Mucosa of stomach (tissue), 1 donor: Measurements from ENCODE around the gene SAMSN1.

Source experiments
- H3K27me3 ChIP-seq: one replicate; pipeline ENCODE4 v1.7.0; 2013; ENCODE audit warnings: mild to moderate bottlenecking, low read length; ENCODE audit not compliant: control insufficient read depth, insufficient read depth
- H3K36me3 ChIP-seq: one replicate; pipeline ENCODE4 v1.7.0; 2013; ENCODE audit warnings: low read length; ENCODE audit not compliant: control insufficient read depth, insufficient read depth
- H3K4me1 ChIP-seq: one replicate; pipeline ENCODE4 v1.7.0; 2013; ENCODE audit warnings: mild to moderate bottlenecking, low read length; ENCODE audit not compliant: control insufficient read depth, insufficient read depth
- H3K4me3 ChIP-seq: one replicate; pipeline ENCODE4 v1.7.0; 2013; ENCODE audit warnings: low read length
- H3K9ac ChIP-seq: one replicate; pipeline ENCODE4 v1.7.0; 2013; ENCODE audit warnings: mild to moderate bottlenecking, low read length, moderate library complexity
- H3K9me3 ChIP-seq: one replicate; pipeline ENCODE4 v1.7.0; 2013; ENCODE audit warnings: mild to moderate bottlenecking, low read length, moderate library complexity; ENCODE audit not compliant: control insufficient read depth
- donor health status: Pancreatic carcinoma.

Gene SAMSN1

DNA sequence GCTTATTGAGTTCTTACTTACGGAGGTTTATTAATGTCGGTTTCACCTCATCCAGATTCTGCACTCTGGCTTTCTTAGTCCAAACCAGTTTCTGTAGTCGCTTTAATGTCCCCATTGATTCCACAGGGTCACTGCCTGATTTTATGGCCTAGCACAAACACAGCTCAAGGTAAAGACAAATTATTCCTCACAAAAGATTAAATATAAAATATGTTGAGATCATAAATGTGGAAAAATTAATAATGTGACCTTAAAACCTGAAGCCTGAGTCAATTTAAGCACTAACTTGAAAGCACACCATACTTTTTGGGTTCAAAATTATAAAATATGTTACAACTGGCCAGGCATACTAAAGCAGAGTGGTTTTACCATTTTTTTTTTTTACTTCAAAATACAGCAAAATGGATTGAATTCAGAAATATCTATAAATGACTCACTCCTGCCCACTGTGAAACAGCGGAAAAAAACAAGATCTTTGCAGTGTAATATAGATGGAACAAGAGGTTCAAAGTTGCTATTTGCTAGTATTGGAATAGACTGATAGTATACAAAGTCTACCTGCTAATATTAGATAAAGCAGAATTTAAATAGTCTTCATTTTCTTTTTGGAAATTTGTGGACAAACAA is 37.6 kb upstream of the SAMSN1 start:
- no peaks in the 10 kb centered on the region for H3K9me3 ChIP-seq
- H3K36me3 ChIP-seq = no peaks in the 10 kb centered on the region
- no peak overlapping the region for H3K4me3 ChIP-seq
- no peak overlapping the region for H3K9ac ChIP-seq
- no peaks in the 10 kb centered on the region for H3K4me1 ChIP-seq
- H3K27me3 ChIP-seq = no peaks in the 10 kb centered on the region

- no peak overlapping the region for H3K4me3 ChIP-seq
- H3K36me3 ChIP-seq = no peaks in the 10 kb centered on the region
- H3K27me3 ChIP-seq = no peaks in the 10 kb centered on the region
- H3K9me3 ChIP-seq = no peaks in the 10 kb centered on the region
- no peak overlapping the region for H3K9ac ChIP-seq
- H3K4me1 ChIP-seq = no peaks in the 10 kb centered on the region
Measured at GRCh38 chr21:14582934-14583628, 37.0 kb upstream of the SAMSN1 start.

GRCh38 chr21:14581902-14582457 is 35.9 kb upstream of the SAMSN1 start:
- Histone ChIP-seq H3K27me3 (no peaks in the 10 kb centered on the region), H3K9me3 (no peaks in the 10 kb centered on the region), H3K36me3 (no peaks in the 10 kb centered on the region), H3K9ac (no peak overlapping the region), H3K4me1 (no peaks in the 10 kb centered on the region), H3K4me3 (no peak overlapping the region)

GRCh38 chr21:14573244-14573643 is 27.1 kb upstream of the SAMSN1 start:
- Histone ChIP-seq H3K9ac (no peak overlapping the region), H3K4me3 (no peak overlapping the region), H3K27me3 (no peaks in the 10 kb centered on the region), H3K36me3 (no peaks in the 10 kb centered on the region), H3K9me3 (no peaks in the 10 kb centered on the region), H3K4me1 (no peaks in the 10 kb centered on the region)

- Histone ChIP-seq H3K4me3 (no peak overlapping the region), H3K9me3 (no peaks in the 10 kb centered on the region), H3K27me3 (no peaks in the 10 kb centered on the region), H3K9ac (no peak overlapping the region), H3K36me3 (no peaks in the 10 kb centered on the region), H3K4me1 (no peaks in the 10 kb centered on the region)
Measured at GRCh38 chr21:14572204-14572780, 26.2 kb upstream of the SAMSN1 start.

- no peaks in the 10 kb centered on the region for H3K27me3 ChIP-seq
- H3K36me3 ChIP-seq = no peaks in the 10 kb centered on the region
- H3K4me3 ChIP-seq = no peak overlapping the region
- no peaks in the 10 kb centered on the region for H3K4me1 ChIP-seq
- H3K9me3 ChIP-seq = no peaks in the 10 kb centered on the region
- no peak overlapping the region for H3K9ac ChIP-seq
Measured at GRCh38 chr21:14569868-14570267, 23.8 kb upstream of the SAMSN1 start.

DNA sequence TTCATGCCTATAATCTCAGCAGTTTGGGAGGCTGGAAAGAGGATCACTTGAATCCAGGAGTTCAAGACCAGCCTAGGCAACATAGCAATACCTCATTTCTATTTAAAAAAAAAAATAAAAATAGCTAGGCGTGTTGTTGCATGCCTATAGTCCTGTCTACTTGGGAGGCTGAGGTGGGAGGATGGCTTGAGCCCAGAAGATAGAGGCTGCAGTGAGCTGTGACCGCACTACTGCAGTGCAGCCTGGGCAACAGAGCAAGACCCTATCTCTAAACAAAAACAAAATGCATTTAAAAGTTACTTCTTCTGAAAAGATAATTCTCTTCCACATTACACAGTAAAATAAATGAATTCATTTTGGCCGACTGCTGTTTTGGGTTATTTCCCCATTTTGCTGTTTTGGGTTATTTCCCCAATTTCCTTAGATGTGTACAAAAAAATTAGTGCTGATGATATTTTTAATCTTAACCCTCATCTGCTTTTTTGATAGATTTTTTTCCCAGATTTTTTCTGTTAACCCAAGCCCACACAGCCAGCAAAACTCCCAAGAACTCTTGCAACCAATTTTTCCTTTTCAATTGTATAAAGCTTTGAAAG is 23.0 kb upstream of the SAMSN1 start:
- Histone ChIP-seq H3K27me3 (no peaks in the 10 kb centered on the region), H3K4me3 (no peak overlapping the region), H3K9ac (no peak overlapping the region), H3K4me1 (no peaks in the 10 kb centered on the region), H3K36me3 (no peaks in the 10 kb centered on the region), H3K9me3 (no peaks in the 10 kb centered on the region)

DNA sequence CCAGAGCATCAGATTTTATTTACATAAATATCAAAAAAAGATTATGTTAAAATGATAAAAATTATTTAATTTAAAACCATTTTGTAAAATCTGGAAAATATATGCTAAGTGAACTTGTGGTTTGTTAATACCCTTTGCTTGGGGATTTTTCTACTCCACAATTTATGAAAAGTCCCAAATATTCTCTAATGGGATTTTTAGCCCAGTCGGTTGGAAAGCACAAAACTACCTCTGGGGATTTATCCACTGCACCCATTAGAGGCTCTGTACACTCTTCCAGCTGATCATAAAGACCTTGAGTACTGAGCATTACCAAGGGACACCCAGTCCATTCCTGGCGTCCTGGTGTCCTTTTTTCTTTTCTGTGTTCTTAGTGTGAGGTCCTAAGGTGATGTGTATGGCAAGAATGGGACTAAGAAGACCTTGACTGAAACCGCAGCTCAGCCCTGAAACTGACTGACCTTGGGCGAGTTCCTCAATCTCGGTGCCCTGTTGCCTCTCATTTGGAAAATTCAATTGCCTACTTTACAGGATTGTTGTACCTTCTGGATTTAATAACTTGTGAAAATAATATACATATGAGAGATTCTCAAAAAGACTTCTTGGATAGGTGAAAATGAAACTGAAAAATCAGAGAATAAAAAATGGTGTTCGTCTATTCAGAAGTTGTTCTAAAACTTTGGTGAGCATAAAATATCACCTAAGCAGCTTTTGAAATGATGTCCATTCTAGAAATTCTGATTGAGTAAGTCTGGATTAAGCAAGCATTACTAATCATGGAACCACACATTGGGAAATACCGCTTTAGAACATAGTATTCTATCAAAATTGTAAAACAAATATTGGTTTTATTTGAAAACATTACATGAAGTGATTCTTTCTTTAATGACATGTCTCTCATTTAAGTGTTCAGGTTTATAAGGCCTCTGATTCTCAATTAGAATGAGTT is 21.5 kb upstream of the SAMSN1 start:
- Histone ChIP-seq H3K4me1 (no peaks in the 10 kb centered on the region), H3K27me3 (no peaks in the 10 kb centered on the region), H3K9ac (no peak overlapping the region), H3K36me3 (no peaks in the 10 kb centered on the region), H3K4me3 (no peak overlapping the region), H3K9me3 (no peaks in the 10 kb centered on the region)

GRCh38 chr21:14566894-14567293 is 20.8 kb upstream of the SAMSN1 start:
- H3K9ac ChIP-seq = no peak overlapping the region
- no peaks in the 10 kb centered on the region for H3K36me3 ChIP-seq

DNA sequence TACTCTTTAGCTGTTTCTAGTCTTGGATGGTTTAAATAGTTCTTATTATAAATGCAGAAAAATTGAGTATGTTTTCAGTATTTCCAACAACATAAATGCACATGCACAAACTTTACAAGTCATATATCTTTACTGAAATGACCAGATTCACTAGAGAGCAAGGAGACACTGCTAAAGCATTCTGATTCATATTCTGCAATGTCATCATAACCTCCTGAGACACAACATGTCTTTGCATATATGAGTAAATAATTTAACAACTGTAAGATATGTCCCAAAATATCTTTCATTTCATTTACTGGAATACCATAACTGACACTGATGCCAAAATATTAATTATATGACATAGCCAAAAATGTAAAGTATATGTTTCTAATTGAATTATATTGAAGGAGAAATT is 16.8 kb upstream of the SAMSN1 start:
- Histone ChIP-seq H3K27me3 (no peaks in the 10 kb centered on the region), H3K9ac (no peak overlapping the region), H3K9me3 (no peaks in the 10 kb centered on the region), H3K36me3 (no peaks in the 10 kb centered on the region), H3K4me3 (no peak overlapping the region), H3K4me1 (no peaks in the 10 kb centered on the region)

More at GRCh38 chr21:14566894-14567293, 20.8 kb upstream of the SAMSN1 start:
- no peaks in the 10 kb centered on the region for H3K9me3 ChIP-seq
- no peaks in the 10 kb centered on the region for H3K4me1 ChIP-seq
- H3K4me3 ChIP-seq = no peak overlapping the region
- H3K27me3 ChIP-seq = no peaks in the 10 kb centered on the region

DNA sequence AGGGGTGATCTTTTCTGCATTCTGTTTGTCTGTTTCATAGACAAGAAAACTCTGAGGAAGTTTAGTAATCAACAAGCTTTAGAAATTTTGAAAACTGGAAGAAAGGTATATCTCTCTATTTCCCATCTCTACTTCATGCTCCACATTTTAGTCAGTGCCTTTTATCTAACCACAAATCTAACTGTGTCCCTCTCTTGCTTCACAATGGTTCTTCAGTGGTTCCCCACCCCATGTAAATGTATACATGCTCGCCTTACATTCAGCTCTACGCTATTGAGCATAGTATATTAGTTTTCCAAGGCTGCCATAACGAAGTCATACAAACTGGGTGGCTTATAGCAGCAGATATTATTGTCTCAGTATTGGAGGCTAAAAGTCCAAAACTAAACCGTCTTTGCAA is 14.4 kb upstream of the SAMSN1 start:
- Histone ChIP-seq H3K9me3 (no peaks in the 10 kb centered on the region), H3K9ac (no peak overlapping the region), H3K27me3 (no peaks in the 10 kb centered on the region), H3K4me3 (no peak overlapping the region), H3K4me1 (no peaks in the 10 kb centered on the region), H3K36me3 (no peaks in the 10 kb centered on the region)
